GM20000 (cell line): ENCODE data around the gene ROPN1.
"Not testable (repeated sequence)": the region's sequence is repeated elsewhere in the genome, so short reads cannot be mapped to it uniquely, and the experiment has no call there.

Experiments used
- DNase-seq: peaks from one replicate; pipeline ENCODE4 v3.0.0; 2012; ENCODE audit warnings: low spot score
- TF ChIP-seq, protein P1 (sequence below): IDR thresholded peaks from 2 replicates; pipeline ENCODE4 v1.5.1; 2012; ENCODE audit warnings: mild to moderate bottlenecking, control low read depth; ENCODE audit errors: extremely low read depth, missing control alignments

The ROPN1 gene

GRCh38 chr3:123991730-123992588 is at the start of gene ROPN1:
Gene ROPN1, minus strand, starts transcription at chr3:123992124. Its CDS starts 11,643 bp downstream, at chr3:123980481.
- DNase-seq: not testable (repeated sequence)

DNA sequence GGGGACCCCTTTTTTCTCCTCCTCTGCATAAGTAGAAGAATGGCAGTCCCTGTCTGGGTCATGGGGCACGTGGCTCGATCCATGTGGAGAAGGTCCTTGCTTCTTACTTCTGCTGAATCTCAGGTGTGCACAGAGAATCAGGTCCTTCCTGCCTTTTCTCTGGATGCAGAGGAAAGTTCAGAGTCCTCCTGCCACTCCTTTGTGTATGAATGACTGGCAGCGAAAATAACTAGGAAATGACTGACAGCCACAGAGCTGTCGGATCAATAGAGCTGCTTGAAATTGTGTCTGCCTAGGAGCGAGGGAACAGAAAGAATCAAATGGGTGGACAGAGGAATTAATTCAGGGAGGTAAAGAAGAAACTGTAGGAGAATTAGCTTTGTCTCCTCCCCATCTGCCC is 49.6 kb upstream of the ROPN1 start:
- DNase-seq: no peak
- TF ChIP-seq, protein P1, sequence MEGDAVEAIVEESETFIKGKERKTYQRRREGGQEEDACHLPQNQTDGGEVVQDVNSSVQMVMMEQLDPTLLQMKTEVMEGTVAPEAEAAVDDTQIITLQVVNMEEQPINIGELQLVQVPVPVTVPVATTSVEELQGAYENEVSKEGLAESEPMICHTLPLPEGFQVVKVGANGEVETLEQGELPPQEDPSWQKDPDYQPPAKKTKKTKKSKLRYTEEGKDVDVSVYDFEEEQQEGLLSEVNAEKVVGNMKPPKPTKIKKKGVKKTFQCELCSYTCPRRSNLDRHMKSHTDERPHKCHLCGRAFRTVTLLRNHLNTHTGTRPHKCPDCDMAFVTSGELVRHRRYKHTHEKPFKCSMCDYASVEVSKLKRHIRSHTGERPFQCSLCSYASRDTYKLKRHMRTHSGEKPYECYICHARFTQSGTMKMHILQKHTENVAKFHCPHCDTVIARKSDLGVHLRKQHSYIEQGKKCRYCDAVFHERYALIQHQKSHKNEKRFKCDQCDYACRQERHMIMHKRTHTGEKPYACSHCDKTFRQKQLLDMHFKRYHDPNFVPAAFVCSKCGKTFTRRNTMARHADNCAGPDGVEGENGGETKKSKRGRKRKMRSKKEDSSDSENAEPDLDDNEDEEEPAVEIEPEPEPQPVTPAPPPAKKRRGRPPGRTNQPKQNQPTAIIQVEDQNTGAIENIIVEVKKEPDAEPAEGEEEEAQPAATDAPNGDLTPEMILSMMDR: no peak

GRCh38 chr3:124037326-124037725 is 45.4 kb upstream of the ROPN1 start:
- TF ChIP-seq, protein P1: no peak
- DNase-seq: no peak

- not testable (repeated sequence) for DNase-seq
These were observed 44.3 kb upstream of the ROPN1 start for GRCh38 chr3:124036214-124036613.

GRCh38 chr3:124035463-124036121 is 43.7 kb upstream of the ROPN1 start:
- TF ChIP-seq, protein P1: no peak
- no peak for DNase-seq

DNA sequence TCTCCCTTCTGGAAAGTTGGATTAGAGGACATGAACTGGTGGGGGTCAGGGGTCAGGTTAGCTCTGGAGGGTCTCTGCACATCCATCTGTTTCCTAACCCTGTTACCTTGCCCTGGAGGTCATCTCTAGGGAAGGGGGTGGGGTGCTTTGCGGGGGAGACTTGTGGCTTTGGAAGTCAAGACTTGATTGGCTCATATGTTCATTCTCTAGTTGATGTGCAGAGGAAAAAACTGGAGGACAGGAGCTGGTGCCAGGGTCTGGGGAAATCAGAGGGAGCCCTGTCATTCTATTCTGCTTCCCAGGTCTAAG is 42.9 kb upstream of the ROPN1 start:
- TF ChIP-seq, protein P1: no peak
- no peak for DNase-seq

- TF ChIP-seq, protein P1: no peak
- DNase-seq: peak; percentile 42
These were observed 42.3 kb upstream of the ROPN1 start for GRCh38 chr3:124034016-124034843.

GRCh38 chr3:124033360-124034015 is 41.6 kb upstream of the ROPN1 start, which contains the start of gene KALRN:
Gene KALRN, plus strand, starts transcription at chr3:124033369.
- peak; percentile 42 for DNase-seq
- TF ChIP-seq, protein P1: no peak
